GM19324 (cell line): ENCODE measurements around the gene DENR.

Experiments used
- ATAC-seq: cut with Tn5 transposase; IDR thresholded peaks from one replicate; pipeline ENCODE4 v1.9.1; 2021; ENCODE audit warnings: mild to moderate bottlenecking, moderate library complexity; ENCODE audit not compliant: unreplicated experiment, low FRiP score

Gene DENR

DNA sequence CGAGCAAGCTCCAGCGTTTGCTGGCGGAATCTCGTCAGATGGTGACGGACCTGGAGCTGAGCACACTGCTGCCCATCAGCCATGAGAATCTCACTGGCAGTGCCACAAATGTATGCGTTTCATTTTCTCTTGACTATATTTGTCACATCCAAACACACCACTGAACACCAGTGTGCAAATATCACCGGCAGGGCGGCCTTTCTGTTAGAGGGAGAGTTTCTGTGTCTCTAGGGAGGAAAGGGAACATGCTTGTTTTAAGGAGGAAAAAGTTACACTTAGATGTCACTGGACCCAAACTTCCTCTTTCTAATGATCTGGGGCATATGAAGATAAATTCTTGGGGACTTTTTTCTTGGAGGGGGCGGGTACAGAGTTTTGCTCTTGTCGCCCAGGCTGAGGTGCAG, 60.7 kb downstream of the DENR start:
- ATAC-seq, result peak; percentile 53

DNA sequence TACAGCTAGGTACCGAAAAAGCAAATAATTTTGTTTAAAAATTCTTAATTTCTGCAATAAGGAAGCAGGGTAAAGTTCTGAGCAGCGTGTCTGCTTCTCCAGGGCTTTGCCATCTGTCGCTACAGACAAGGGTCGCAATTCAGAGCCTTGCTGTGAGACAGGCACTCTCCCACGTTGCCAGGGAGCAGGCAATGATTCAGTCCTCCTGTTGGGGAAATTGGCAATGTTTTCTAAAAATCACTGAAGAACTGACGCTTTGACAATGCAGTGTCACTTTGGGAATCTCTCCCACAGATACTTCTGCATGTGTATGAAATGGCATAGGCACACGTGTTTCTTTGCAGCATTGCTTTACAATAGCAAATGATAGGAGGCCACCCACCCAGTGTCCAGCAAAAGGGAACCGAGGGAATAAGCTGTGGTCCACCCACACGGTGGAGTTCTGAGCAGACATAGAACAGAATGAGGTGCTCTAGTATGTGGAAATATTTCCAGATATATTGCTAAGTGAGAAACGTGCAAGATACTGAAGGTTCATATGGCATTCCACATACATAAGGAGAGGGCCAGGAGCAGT, 66.7 kb downstream of the DENR start:
- ATAC-seq, result no peak

DNA sequence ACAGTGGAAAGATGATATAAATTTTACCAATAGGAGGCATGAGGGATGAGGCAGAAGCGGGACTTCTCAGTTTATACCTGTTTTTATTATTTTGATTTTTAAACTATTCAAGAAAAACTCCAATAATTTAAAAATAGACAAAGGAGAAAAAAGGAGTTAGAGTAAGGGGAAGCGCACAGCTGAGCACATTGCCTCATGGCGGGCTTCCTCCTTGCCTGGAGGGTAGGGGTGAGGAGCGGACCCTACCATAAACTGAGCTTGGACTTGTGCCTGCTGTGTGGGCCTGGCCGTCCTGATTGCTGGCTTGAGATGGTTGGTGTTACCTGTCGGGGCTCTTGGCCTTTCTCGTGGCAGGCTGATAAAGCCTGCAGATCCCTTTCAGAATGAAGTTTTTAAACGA, 67.5 kb downstream of the DENR start:
- ATAC-seq, result no peak
